AG09309 (cell line): ENCODE results near the gene OXNAD1.

Experiments used
- DNase-seq: peaks from one replicate; pipeline ENCODE4 v3.0.0-alpha.2; 2010; ENCODE audit warnings: low read depth
- H3K4me3 ChIP-seq: 2 replicates; pipeline ENCODE4 v1.5.1; 2011; ENCODE audit warnings: mild to moderate bottlenecking, low read depth, low read length, moderate library complexity; ENCODE audit not compliant: control insufficient read depth
- CTCF ChIP-seq: IDR thresholded peaks from 2 replicates; pipeline ENCODE4 v1.5.1; 2011; ENCODE audit warnings: mild to moderate bottlenecking, low read depth, low read length, inconsistent platforms; ENCODE audit not compliant: insufficient read depth, control insufficient read depth; ENCODE audit errors: missing control alignments

OXNAD1 gene

GRCh38 chr3:16252243-16252978 lies 12.6 kb upstream of the OXNAD1 start:
- H3K4me3 ChIP-seq: no peak overlapping the region
- TF ChIP-seq CTCF: no peak
- no peak for DNase-seq

GRCh38 chr3:16252988-16253387 lies 12.0 kb upstream of the OXNAD1 start:
- no peak overlapping the region for H3K4me3 ChIP-seq
- no peak for DNase-seq
- no peak for TF ChIP-seq CTCF

DNA sequence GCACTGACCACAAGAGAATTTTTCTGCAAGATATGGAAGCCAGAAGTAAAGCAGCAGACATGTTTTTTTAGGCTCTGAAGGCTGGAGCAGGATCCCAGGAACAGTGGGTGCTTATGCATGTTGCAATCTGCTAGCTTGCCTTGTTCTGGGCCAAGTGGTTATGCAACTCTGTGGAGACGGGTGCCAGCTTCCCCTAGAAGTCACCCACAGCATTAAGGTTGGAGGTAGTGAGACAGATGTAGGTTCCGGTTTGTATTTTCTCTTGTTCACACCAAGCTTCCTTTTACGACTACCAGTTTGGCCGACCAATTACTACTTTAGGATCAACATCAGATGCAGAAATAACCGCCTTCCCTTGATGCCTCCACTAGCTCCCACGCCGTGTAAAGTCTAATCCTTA lies 11.4 kb upstream of the OXNAD1 start:
- DNase-seq: no peak
- no peak overlapping the region for H3K4me3 ChIP-seq
- no peak for TF ChIP-seq CTCF

DNA sequence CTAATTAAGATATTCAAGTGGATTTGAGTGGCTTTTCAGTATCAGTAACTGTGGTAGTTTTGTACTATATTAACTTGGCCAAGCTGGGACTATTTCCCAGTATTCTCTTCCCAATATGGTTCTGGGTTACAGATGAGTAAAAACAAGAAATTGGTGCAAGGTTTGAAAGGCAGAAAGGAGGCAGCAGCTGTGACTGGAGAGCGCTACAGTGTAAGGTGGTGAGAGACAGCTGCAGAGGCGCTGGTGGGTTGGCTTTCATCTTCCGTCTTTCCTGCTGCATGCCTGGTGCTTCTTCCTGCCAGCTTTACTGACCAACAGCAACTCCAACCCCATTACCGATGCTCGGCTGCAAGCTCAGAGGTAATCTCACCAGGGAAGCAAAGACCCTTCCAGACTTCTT lies 10.1 kb upstream of the OXNAD1 start:
- H3K4me3 ChIP-seq: no peak overlapping the region
- no peak for DNase-seq
- no peak for TF ChIP-seq CTCF

GRCh38 chr3:16255326-16255725 lies 9.7 kb upstream of the OXNAD1 start:
- TF ChIP-seq CTCF: no peak
- DNase-seq: no peak
- no peak overlapping the region for H3K4me3 ChIP-seq

GRCh38 chr3:16255726-16256125 lies 9.3 kb upstream of the OXNAD1 start:
- TF ChIP-seq CTCF: no peak
- H3K4me3 ChIP-seq: no peak overlapping the region
- no peak for DNase-seq

DNA sequence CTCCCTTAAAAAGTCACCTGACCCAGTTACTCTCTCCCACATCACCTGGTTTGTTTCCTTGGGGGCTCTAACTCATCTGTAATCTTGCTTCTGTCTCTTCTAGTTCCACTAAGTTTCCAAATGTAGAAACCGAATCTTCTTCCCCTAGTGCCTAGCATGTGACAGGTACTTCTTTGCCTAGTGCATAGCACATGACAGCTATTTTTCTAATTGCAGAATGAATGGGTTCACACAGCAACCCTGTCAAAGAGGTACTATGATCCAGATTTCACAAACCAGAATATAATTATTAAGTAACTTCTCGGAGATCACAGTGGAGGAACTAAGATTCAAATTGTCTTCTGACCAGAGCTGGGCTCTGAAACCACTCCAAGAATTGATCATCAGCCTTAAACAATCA lies 7.7 kb upstream of the OXNAD1 start:
- no peak for TF ChIP-seq CTCF
- H3K4me3 ChIP-seq: no peak overlapping the region
- DNase-seq: no peak
